Measurements from ENCODE around the gene AFAP1.

DNA sequence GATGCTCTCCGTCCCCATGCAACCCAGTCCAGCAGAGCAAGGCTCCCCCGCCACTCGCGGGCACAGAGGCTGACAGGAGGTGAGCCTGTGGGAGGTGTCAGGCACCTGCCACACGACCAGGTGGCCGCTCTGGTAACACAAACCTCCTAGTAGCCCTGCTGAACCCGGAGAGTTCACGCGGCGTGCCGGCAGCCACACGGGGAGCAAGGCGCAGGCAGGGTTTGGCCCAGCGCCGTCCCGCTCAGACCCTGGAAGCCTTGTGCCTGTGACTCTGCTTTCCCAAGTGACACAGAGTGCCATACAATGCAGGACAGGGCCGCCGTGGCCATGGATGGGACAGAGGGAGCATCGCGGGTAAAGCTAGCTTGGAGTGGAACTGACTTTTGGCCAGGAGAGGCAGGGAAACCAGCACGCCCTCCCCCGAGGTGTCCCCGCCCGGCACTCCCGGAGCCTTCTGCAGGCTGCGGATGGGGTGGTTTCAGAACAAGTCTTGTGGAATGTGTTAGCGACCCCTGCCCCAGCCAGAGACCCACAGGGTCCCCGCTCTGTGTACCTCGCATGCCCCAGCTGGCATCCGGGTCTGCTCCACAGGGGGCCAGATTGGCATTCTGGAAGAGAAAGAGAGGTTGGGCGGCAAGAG lies 44.7 kb upstream of the AFAP1 start:
- no peak for TF ChIP-seq YY1 (IDR thresholded peaks at IDR 0.05; ENCODE audit: insufficient read depth, insufficient read length)
- TF ChIP-seq ZNF274 (IDR thresholded peaks at IDR 0.05; ENCODE audit: low read depth, low read length) = no peak
